Cerebellar cortex (tissue), 1 donor: ENCODE data around the gene RDX.

Experiments
- DNase-seq: peaks from one replicate; pipeline ENCODE4 v3.0.0-alpha.2; 2015; ENCODE audit warnings: low spot score

RDX gene

GRCh38 chr11:110169738-110170137 lies 126.7 kb downstream of the RDX start:
- no peak for DNase-seq

GRCh38 chr11:110168033-110168803 lies 128.2 kb downstream of the RDX start:
- DNase-seq, result no peak

- DNase-seq, result no peak
These were observed 131.1 kb downstream of the RDX start for GRCh38 chr11:110165039-110165925.

GRCh38 chr11:110162216-110162615 lies 134.2 kb downstream of the RDX start:
- DNase-seq, result no peak

- DNase-seq, result no peak
These were observed 135.4 kb downstream of the RDX start for GRCh38 chr11:110161061-110161460.

GRCh38 chr11:110160437-110160836 lies 136.0 kb downstream of the RDX start:
- DNase-seq, result no peak

- DNase-seq, result no peak
These were observed 136.4 kb downstream of the RDX start for GRCh38 chr11:110160016-110160415.

- no peak for DNase-seq
These were observed 136.9 kb downstream of the RDX start for GRCh38 chr11:110159476-110159875.

GRCh38 chr11:110158317-110159200 lies 137.9 kb downstream of the RDX start:
- DNase-seq, result no peak

- no peak for DNase-seq
These were observed 139.9 kb downstream of the RDX start for GRCh38 chr11:110156503-110156902.

- DNase-seq, result no peak
These were observed 142.9 kb downstream of the RDX start for GRCh38 chr11:110153474-110153873.

- DNase-seq, result no peak
These were observed 144.2 kb downstream of the RDX start for GRCh38 chr11:110152199-110152598.

GRCh38 chr11:110148775-110149744 lies 147.4 kb downstream of the RDX start:
- no peak for DNase-seq

GRCh38 chr11:110147962-110148709 lies 148.3 kb downstream of the RDX start:
- no peak for DNase-seq

- no peak for DNase-seq
These were observed 154.6 kb downstream of the RDX start for GRCh38 chr11:110141812-110142211.

GRCh38 chr11:110134110-110134509 lies 162.3 kb downstream of the RDX start:
- DNase-seq, result no peak

GRCh38 chr11:110133160-110133559 lies 163.3 kb downstream of the RDX start:
- no peak for DNase-seq

- no peak for DNase-seq
These were observed 164.9 kb downstream of the RDX start for GRCh38 chr11:110131386-110132123.

GRCh38 chr11:110130642-110131238 lies 165.7 kb downstream of the RDX start:
- DNase-seq, result no peak
